DND-41 (cell line): Measurements from ENCODE around the gene TLCD3B.

ENCODE experiments used
- ATAC-seq: fragments of 200-7000 bp; cut with Tn5 transposase; 3 replicates; pipeline ENCODE4 v1.9.1; 2021; ENCODE audit warnings: low read depth; ENCODE audit not compliant: insufficient read depth
- DNase-seq: peaks from one replicate; pipeline ENCODE4 v3.0.0-alpha.2; 2020
- H2AFZ ChIP-seq: 2 replicates; pipeline ENCODE4 v1.6.0; 2012; ENCODE audit warnings: low read depth, low read length
- H3K27ac ChIP-seq: 2 replicates; pipeline ENCODE4 v1.5.1; 2012; ENCODE audit warnings: low read length, inconsistent platforms
- H3K27me3 ChIP-seq: fragments of 200-600 bp; sonication (generic); 2 replicates; pipeline ENCODE4 v1.6.0; 2012; ENCODE audit warnings: low read length, mild to moderate bottlenecking, inconsistent platforms; ENCODE audit not compliant: insufficient read depth, poor library complexity
- H3K36me3 ChIP-seq: 2 replicates; pipeline ENCODE4 v1.5.1; 2012; ENCODE audit warnings: low read length, inconsistent platforms; ENCODE audit not compliant: insufficient read depth
- H3K4me1 ChIP-seq: 2 replicates; pipeline ENCODE4 v1.5.1; 2012; ENCODE audit warnings: mild to moderate bottlenecking, low read length; ENCODE audit not compliant: insufficient read depth
- H3K4me2 ChIP-seq: 2 replicates; pipeline ENCODE4 v1.6.0; 2012; ENCODE audit warnings: mild to moderate bottlenecking, moderate library complexity, low read length, inconsistent platforms; ENCODE audit not compliant: insufficient read depth
- H3K4me3 ChIP-seq, 2 experiments: fragments of 200-600 bp in 1 of 2; shearing (Covaris generic) in 1 of 2; 2 replicates each; pipeline ENCODE4 v1.5.1; 2012 to 2016; ENCODE audit warnings: inconsistent platforms in 2 of 2, low read length in 2 of 2, mild to moderate bottlenecking in 2 of 2, low read depth in 1 of 2, moderate library complexity in 1 of 2
- H3K79me2 ChIP-seq: 2 replicates; pipeline ENCODE4 v1.6.0; 2012; ENCODE audit warnings: low read length, inconsistent platforms; ENCODE audit not compliant: insufficient read depth
- H3K9ac ChIP-seq: 2 replicates; pipeline ENCODE4 v1.6.0; 2012; ENCODE audit warnings: low read depth, mild to moderate bottlenecking, inconsistent platforms, low read length, moderate library complexity
- H3K9me3 ChIP-seq: 2 replicates; pipeline ENCODE4 v1.5.1; 2012; ENCODE audit warnings: low read length, moderate library complexity, mild to moderate bottlenecking, inconsistent platforms; ENCODE audit not compliant: insufficient read depth, severe bottlenecking
- H4K20me1 ChIP-seq: 2 replicates; pipeline ENCODE4 v1.6.0; 2012; ENCODE audit warnings: low read length; ENCODE audit not compliant: insufficient read depth
- EZH2 ChIP-seq: IDR thresholded peaks from 3 replicates; pipeline ENCODE4 v1.6.1; 2012; ENCODE audit warnings: borderline replicate concordance, low read depth, mild to moderate bottlenecking, moderate library complexity, low read length, inconsistent platforms; ENCODE audit not compliant: severe bottlenecking
- TF ChIP-seq, protein P1 (sequence below): IDR thresholded peaks from 2 replicates; pipeline ENCODE4 v1.5.1; 2012; ENCODE audit warnings: borderline replicate concordance, low read length, moderate library complexity, mild to moderate bottlenecking; ENCODE audit not compliant: poor library complexity, severe bottlenecking; ENCODE audit errors: extremely low read depth

The TLCD3B gene

DNA sequence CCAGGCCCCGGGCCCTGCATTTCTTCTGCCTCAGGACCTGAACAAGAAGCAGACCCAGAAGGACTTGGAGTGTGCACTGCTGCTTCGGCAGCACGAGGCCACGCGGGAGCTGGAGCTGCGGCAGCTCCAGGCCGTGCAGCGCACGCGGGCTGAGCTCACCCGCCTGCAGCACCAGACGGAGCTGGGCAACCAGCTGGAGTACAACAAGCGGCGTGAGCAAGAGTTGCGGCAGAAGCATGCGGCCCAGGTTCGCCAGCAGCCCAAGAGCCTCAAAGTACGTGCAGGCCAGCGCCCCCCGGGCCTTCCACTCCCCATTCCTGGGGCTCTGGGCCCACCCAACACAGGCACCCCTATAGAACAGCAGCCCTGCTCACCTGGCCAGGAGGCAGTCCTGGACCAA is 44.8 kb downstream of the TLCD3B start:
- no peaks in the 10 kb centered on the region for H3K9me3 ChIP-seq
- H3K4me1 ChIP-seq, result no peaks in the 10 kb centered on the region
- H3K4me3 ChIP-seq, result no peak overlapping the region
- no peaks in the 10 kb centered on the region for H3K27me3 ChIP-seq
- no peak overlapping the region for H3K27ac ChIP-seq
- TF ChIP-seq EZH2, result no peak
- TF ChIP-seq, protein P1, sequence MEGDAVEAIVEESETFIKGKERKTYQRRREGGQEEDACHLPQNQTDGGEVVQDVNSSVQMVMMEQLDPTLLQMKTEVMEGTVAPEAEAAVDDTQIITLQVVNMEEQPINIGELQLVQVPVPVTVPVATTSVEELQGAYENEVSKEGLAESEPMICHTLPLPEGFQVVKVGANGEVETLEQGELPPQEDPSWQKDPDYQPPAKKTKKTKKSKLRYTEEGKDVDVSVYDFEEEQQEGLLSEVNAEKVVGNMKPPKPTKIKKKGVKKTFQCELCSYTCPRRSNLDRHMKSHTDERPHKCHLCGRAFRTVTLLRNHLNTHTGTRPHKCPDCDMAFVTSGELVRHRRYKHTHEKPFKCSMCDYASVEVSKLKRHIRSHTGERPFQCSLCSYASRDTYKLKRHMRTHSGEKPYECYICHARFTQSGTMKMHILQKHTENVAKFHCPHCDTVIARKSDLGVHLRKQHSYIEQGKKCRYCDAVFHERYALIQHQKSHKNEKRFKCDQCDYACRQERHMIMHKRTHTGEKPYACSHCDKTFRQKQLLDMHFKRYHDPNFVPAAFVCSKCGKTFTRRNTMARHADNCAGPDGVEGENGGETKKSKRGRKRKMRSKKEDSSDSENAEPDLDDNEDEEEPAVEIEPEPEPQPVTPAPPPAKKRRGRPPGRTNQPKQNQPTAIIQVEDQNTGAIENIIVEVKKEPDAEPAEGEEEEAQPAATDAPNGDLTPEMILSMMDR, result no peak
- peaks cover 14% of the 10 kb centered on the region for H4K20me1 ChIP-seq
- H3K4me2 ChIP-seq, result no peak overlapping the region
- H3K9ac ChIP-seq, result no peak overlapping the region
- H3K36me3 ChIP-seq, result peaks cover 100% of the 10 kb centered on the region
- DNase-seq, result no peak
- no peaks in the 10 kb centered on the region for H3K79me2 ChIP-seq
- no peak overlapping the region for H2AFZ ChIP-seq
- ATAC-seq, result no peak

DNA sequence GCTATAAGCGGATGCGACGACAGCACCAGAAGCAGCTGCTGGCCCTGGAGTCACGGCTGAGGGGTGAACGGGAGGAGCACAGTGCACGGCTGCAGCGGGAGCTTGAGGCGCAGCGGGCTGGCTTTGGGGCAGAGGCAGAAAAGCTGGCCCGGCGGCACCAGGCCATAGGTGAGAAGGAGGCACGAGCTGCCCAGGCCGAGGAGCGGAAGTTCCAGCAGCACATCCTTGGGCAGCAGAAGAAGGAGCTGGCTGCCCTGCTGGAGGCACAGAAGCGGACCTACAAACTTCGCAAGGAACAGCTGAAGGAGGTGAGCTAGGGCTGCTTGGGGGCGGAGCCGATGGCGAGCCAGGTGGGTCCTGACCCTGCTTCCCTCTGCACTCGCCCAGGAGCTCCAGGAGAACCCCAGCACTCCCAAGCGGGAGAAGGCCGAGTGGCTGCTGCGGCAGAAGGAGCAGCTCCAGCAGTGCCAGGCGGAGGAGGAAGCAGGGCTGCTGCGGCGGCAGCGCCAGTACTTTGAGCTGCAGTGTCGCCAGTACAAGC is 45.7 kb downstream of the TLCD3B start:
- Histone ChIP-seq H3K27ac (no peak overlapping the region), H3K79me2 (no peaks in the 10 kb centered on the region), H3K4me2 (no peak overlapping the region), H4K20me1 (peaks cover 14% of the 10 kb centered on the region), H3K27me3 (no peaks in the 10 kb centered on the region), H3K9ac (no peak overlapping the region), H2AFZ (no peak overlapping the region), H3K9me3 (no peaks in the 10 kb centered on the region), H3K36me3 (peaks cover 96% of the 10 kb centered on the region), H3K4me3 (no peak overlapping the region), H3K4me1 (no peaks in the 10 kb centered on the region)
- no peak for DNase-seq
- no peak for ATAC-seq
- TF ChIP-seq EZH2, result no peak
- TF ChIP-seq, protein P1, result no peak

DNA sequence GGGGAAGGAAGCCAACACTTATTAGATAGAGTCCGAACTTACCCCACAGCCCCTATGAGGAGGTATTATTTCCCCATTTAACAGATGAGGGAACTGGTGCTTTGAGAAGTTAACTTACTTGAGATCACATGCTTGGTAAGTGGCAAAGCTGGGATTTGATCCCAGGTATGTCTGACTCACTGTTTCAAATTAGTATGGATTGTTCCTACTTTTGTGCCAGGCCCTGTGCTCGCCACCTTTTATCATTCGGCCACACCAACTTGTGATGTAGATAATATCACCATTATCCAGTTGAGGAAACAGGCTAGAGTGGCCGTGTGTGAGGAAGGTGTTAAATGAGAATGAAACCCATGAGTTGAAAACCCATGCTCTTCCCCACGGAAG is 46.3 kb downstream of the TLCD3B start:
- H3K79me2 ChIP-seq, result no peaks in the 10 kb centered on the region
- H4K20me1 ChIP-seq, result peaks cover 14% of the 10 kb centered on the region
- H3K4me3 ChIP-seq, result no peak overlapping the region
- DNase-seq (no peak), ATAC-seq (no peak)
- H3K4me1 ChIP-seq, result no peaks in the 10 kb centered on the region
- no peak overlapping the region for H2AFZ ChIP-seq
- H3K9me3 ChIP-seq, result no peaks in the 10 kb centered on the region
- no peak for TF ChIP-seq EZH2
- TF ChIP-seq, protein P1, result no peak
- peaks cover 96% of the 10 kb centered on the region for H3K36me3 ChIP-seq
- no peak overlapping the region for H3K4me2 ChIP-seq
- H3K27ac ChIP-seq, result no peak overlapping the region
- no peaks in the 10 kb centered on the region for H3K27me3 ChIP-seq
- H3K9ac ChIP-seq, result no peak overlapping the region
